ENCODE data around the gene PRKN. TPM values are rescaled to one million over a fixed set of nuclear protein-coding genes. Genes with fewer than 3 reads are reported as not detected.

Gene PRKN
- total and polyA plus RNA-seq, 2 donors (not counting 3 experiments of a cell fraction or from before 2014, with no cell fraction given), result 0.06 TPM; not detected in 1

GRCh38 chr6:162733489-162733888, 5.9 kb upstream of the PRKN start:
- DNase-seq (ENCODE audit: low read depth, low spot score) (no peak), FAIRE-seq (no peak)
- BruUV-seq (replicated peaks), result no TSS peak
- H3K79me2 ChIP-seq (ENCODE audit: control insufficient read depth, insufficient read depth, low read length), result no peaks in the 10 kb centered on the region
- H3K4me3 ChIP-seq (replicated peaks in 1 of 3; ENCODE audit: insufficient read depth in 1 of 3, low read depth in 1 of 3, low read length in 3 of 3), result no peak overlapping the region
- H3K9ac ChIP-seq (replicated peaks; ENCODE audit: extremely low read depth, insufficient read depth, low read length), result no peak overlapping the region
- no peaks in the 10 kb centered on the region for H3K4me1 ChIP-seq (ENCODE audit: control insufficient read depth, extremely low read depth, insufficient read depth, low read length)
- no peaks in the 10 kb centered on the region for H3K27me3 ChIP-seq (ENCODE audit: control insufficient read depth in 2 of 2, insufficient read depth in 2 of 2, low read length in 2 of 2)
- intact Hi-C loops (cut with micrococcal nuclease) (no loop called here), dilution Hi-C loops (cut with MboI; ENCODE audit: extremely low pct_ligation_motif_present, low sequenced_read_pairs) (no loop called here)
- no peak overlapping the region for H3K4me2 ChIP-seq (ENCODE audit: insufficient read depth, low read length)
- H3K36me3 ChIP-seq (ENCODE audit: control insufficient read depth in 2 of 2, extremely low read depth in 1 of 2, insufficient read depth in 2 of 2, low read length in 2 of 2), result no peaks in the 10 kb centered on the region
- ChIA-PET CTCF (no interaction called here), POLR2A (no interaction called here)
- no peaks in the 10 kb centered on the region for H3K9me1 ChIP-seq (replicated peaks; ENCODE audit: control insufficient read depth, extremely low read depth, insufficient read depth, low read length)
- no peaks in the 10 kb centered on the region for H3K9me3 ChIP-seq (replicated peaks; ENCODE audit: control insufficient read depth, insufficient read depth, low read length)
- no peaks in the 10 kb centered on the region for H4K20me1 ChIP-seq (replicated peaks; ENCODE audit: control insufficient read depth, extremely low read depth, insufficient read depth, low read length)
- H2AFZ ChIP-seq (ENCODE audit: low read depth, low read length), result no peak overlapping the region
- H3K27ac ChIP-seq (ENCODE audit: insufficient read depth, low read depth, low read length), result no peak overlapping the region
- no peak for TF ChIP-seq MYC (IDR thresholded peaks at IDR 0.05; ENCODE audit: low read depth, low read length)
- TF ChIP-seq POLR2AphosphoS5 (IDR thresholded peaks at IDR 0.05; ENCODE audit: insufficient read depth, low read depth, low read length), result no peak
- no peak for TF ChIP-seq GATA2 (IDR thresholded peaks at IDR 0.05; ENCODE audit: insufficient read depth, insufficient read length, low read depth, low read length)
- TF ChIP-seq MAX (IDR thresholded peaks at IDR 0.05; ENCODE audit: insufficient read depth, insufficient read length), result no peak
- no peak for TF ChIP-seq CTCF (IDR thresholded peaks at IDR 0.05; ENCODE audit: extremely low read depth in 1 of 2, insufficient read depth in 1 of 2, low read depth in 1 of 2, low read length in 2 of 2)
- no peak for TF ChIP-seq EZH2 (IDR thresholded peaks at IDR 0.05; ENCODE audit: borderline replicate concordance, low read depth, low read length, severe bottlenecking)
- no peak for TF ChIP-seq POLR2A (IDR thresholded peaks at IDR 0.05; ENCODE audit: low read depth, low read length)
- no peak for TF ChIP-seq FOS (IDR thresholded peaks at IDR 0.05; ENCODE audit: borderline replicate concordance, insufficient read depth, low read length)
- TF ChIP-seq JUN (IDR thresholded peaks at IDR 0.05; ENCODE audit: borderline replicate concordance, insufficient read depth, insufficient read length, low read depth), result no peak

All from endothelial cell of umbilical vein (primary cell).